HG02798 (cell line): ENCODE results near the gene TMEM86A.
A peak's percentile ranks its signal among the peaks of the same experiment; 100 is the strongest.
"Not testable (repeated sequence)": the region's sequence is repeated elsewhere in the genome, so short reads cannot be mapped to it uniquely, and the experiment has no call there.

ENCODE experiments used
- ATAC-seq: cut with Tn5 transposase; IDR thresholded peaks from one replicate; pipeline ENCODE4 v1.9.1; 2021; ENCODE audit warnings: mild to moderate bottlenecking; ENCODE audit not compliant: unreplicated experiment, poor library complexity

The TMEM86A gene

GRCh38 chr11:18698341-18699268, at the start of gene TMEM86A:
Gene TMEM86A, plus strand, starts transcription at chr11:18698779. Its CDS starts 108 bp downstream, at chr11:18698887.
- peak; percentile 95 for ATAC-seq

GRCh38 chr11:18650353-18650752, 48.2 kb upstream of the TMEM86A start:
- no peak for ATAC-seq

- peak; percentile 63 for ATAC-seq
Measured at GRCh38 chr11:18650859-18651557, 47.6 kb upstream of the TMEM86A start.

- no peak for ATAC-seq
Measured at GRCh38 chr11:18657673-18658072, 40.9 kb upstream of the TMEM86A start.

GRCh38 chr11:18665353-18665872, 33.2 kb upstream of the TMEM86A start:
- ATAC-seq: not testable (repeated sequence)

- ATAC-seq: no peak
Measured at GRCh38 chr11:18668131-18668530, 30.4 kb upstream of the TMEM86A start.

GRCh38 chr11:18669219-18669596, 29.4 kb upstream of the TMEM86A start:
- no peak for ATAC-seq

GRCh38 chr11:18669711-18670110, 28.9 kb upstream of the TMEM86A start:
- no peak for ATAC-seq

GRCh38 chr11:18671246-18671645, 27.3 kb upstream of the TMEM86A start:
- no peak for ATAC-seq

GRCh38 chr11:18672209-18672608, 26.4 kb upstream of the TMEM86A start:
- ATAC-seq: not testable (repeated sequence)

- no peak for ATAC-seq
Measured at GRCh38 chr11:18676803-18677202, 21.8 kb upstream of the TMEM86A start.

- ATAC-seq: no peak
Measured at GRCh38 chr11:18677560-18677959, 21.0 kb upstream of the TMEM86A start.

GRCh38 chr11:18681949-18682348, 16.6 kb upstream of the TMEM86A start:
- not testable (repeated sequence) for ATAC-seq

GRCh38 chr11:18682466-18682865, 16.1 kb upstream of the TMEM86A start:
- no peak for ATAC-seq

- no peak for ATAC-seq
Measured at GRCh38 chr11:18684267-18684666, 14.3 kb upstream of the TMEM86A start.

GRCh38 chr11:18691467-18692140, 7.0 kb upstream of the TMEM86A start:
- not testable (repeated sequence) for ATAC-seq

- no peak for ATAC-seq
Measured at GRCh38 chr11:18692941-18693760, 5.4 kb upstream of the TMEM86A start.

- no peak for ATAC-seq
Measured at GRCh38 chr11:18696638-18697225, 1.8 kb upstream of the TMEM86A start.

- ATAC-seq: no peak
Measured at GRCh38 chr11:18697576-18697975, 1.0 kb upstream of the TMEM86A start.

- ATAC-seq: no peak
Measured at GRCh38 chr11:18699269-18699596, 654 bp downstream of the TMEM86A start.
